IPS-15b (cell line): ENCODE results near the gene C22orf39.

Experiments used
- H3K27me3 ChIP-seq: one replicate; pipeline ENCODE4 v1.6.1; 2013; ENCODE audit warnings: low read length; ENCODE audit not compliant: control insufficient read depth, insufficient read depth
- H3K36me3 ChIP-seq: one replicate; pipeline ENCODE4 v1.6.1; 2013; ENCODE audit warnings: low read length; ENCODE audit not compliant: control insufficient read depth, insufficient read depth
- H3K4me1 ChIP-seq: one replicate; pipeline ENCODE4 v1.6.1; 2013; ENCODE audit warnings: mild to moderate bottlenecking, low read length; ENCODE audit not compliant: control insufficient read depth, insufficient read depth
- H3K4me3 ChIP-seq: one replicate; pipeline ENCODE4 v1.5.1; 2013; ENCODE audit warnings: low read depth, low read length
- H3K9ac ChIP-seq: one replicate; pipeline ENCODE4 v1.6.1; 2013; ENCODE audit warnings: low read depth, mild to moderate bottlenecking, low read length
- H3K9me3 ChIP-seq: one replicate; pipeline ENCODE4 v1.6.1; 2013; ENCODE audit warnings: mild to moderate bottlenecking, low read length; ENCODE audit not compliant: control insufficient read depth, insufficient read depth

The C22orf39 gene

GRCh38 chr22:19483481-19484244 lies 36.2 kb upstream of the C22orf39 start:
- H3K36me3 ChIP-seq = peaks cover 22% of the 10 kb centered on the region
- H3K4me3 ChIP-seq = no peak overlapping the region

GRCh38 chr22:19482297-19482696 lies 34.8 kb upstream of the C22orf39 start:
- H3K27me3 ChIP-seq = no peaks in the 10 kb centered on the region

More at GRCh38 chr22:19483481-19484244, 36.2 kb upstream of the C22orf39 start:
- no peaks in the 10 kb centered on the region for H3K4me1 ChIP-seq
- no peaks in the 10 kb centered on the region for H3K27me3 ChIP-seq
- no peaks in the 10 kb centered on the region for H3K9me3 ChIP-seq
- H3K9ac ChIP-seq = no peak overlapping the region

GRCh38 chr22:19480789-19481188 lies 33.3 kb upstream of the C22orf39 start:
- peaks cover 22% of the 10 kb centered on the region for H3K36me3 ChIP-seq
- peak overlapping the region; percentile 84 for H3K4me3 ChIP-seq
- H3K4me1 ChIP-seq = no peaks in the 10 kb centered on the region
- H3K9me3 ChIP-seq = no peaks in the 10 kb centered on the region
- no peaks in the 10 kb centered on the region for H3K27me3 ChIP-seq
- H3K9ac ChIP-seq = no peak overlapping the region

More at GRCh38 chr22:19482297-19482696, 34.8 kb upstream of the C22orf39 start:
- Histone ChIP-seq H3K9ac (no peak overlapping the region), H3K4me3 (no peak overlapping the region), H3K4me1 (no peaks in the 10 kb centered on the region), H3K36me3 (peaks cover 22% of the 10 kb centered on the region), H3K9me3 (no peaks in the 10 kb centered on the region)

- peaks cover 19% of the 10 kb centered on the region for H3K36me3 ChIP-seq
Measured at GRCh38 chr22:19480173-19480568, 32.7 kb upstream of the C22orf39 start.

GRCh38 chr22:19479355-19480172 lies 32.1 kb upstream of the C22orf39 start, which contains the start of gene CDC45:
TSS of gene CDC45 (plus strand) at chr22:19479920. CDS start at chr22:19479969, 49 bp downstream.
- Histone ChIP-seq H3K9me3 (no peaks in the 10 kb centered on the region), H3K36me3 (peaks cover 17% of the 10 kb centered on the region)

More at GRCh38 chr22:19480173-19480568, 32.7 kb upstream of the C22orf39 start:
- H3K9ac ChIP-seq = peak overlapping the region; percentile 62
- no peaks in the 10 kb centered on the region for H3K4me1 ChIP-seq
- no peaks in the 10 kb centered on the region for H3K27me3 ChIP-seq
- no peaks in the 10 kb centered on the region for H3K9me3 ChIP-seq
- peak overlapping the region; percentile 84 for H3K4me3 ChIP-seq

GRCh38 chr22:19478901-19479354 lies 31.4 kb upstream of the C22orf39 start, which contains the start of gene UFD1:
TSS of gene UFD1 (minus strand) at chr22:19479193. CDS start at chr22:19479085, 108 bp downstream.
- no peaks in the 10 kb centered on the region for H3K4me1 ChIP-seq
- no peaks in the 10 kb centered on the region for H3K27me3 ChIP-seq
- peaks cover 12% of the 10 kb centered on the region for H3K36me3 ChIP-seq
- peak within 1 kb of the TSS; percentile 95 for H3K4me3 ChIP-seq
- peak within 1 kb of the TSS; percentile 95 for H3K9ac ChIP-seq
- no peaks in the 10 kb centered on the region for H3K9me3 ChIP-seq

More at GRCh38 chr22:19479355-19480172, 32.1 kb upstream of the C22orf39 start, which contains the start of gene CDC45:
- peak within 1 kb of the TSS; percentile 95 for H3K4me3 ChIP-seq
- H3K27me3 ChIP-seq = no peaks in the 10 kb centered on the region
- no peaks in the 10 kb centered on the region for H3K4me1 ChIP-seq
- H3K9ac ChIP-seq = peak within 1 kb of the TSS; percentile 95

- no peaks in the 10 kb centered on the region for H3K27me3 ChIP-seq
- no peaks in the 10 kb centered on the region for H3K4me1 ChIP-seq
- H3K9ac ChIP-seq = peak overlapping the region; percentile 93
- peak overlapping the region; percentile 95 for H3K4me3 ChIP-seq
- no peaks in the 10 kb centered on the region for H3K9me3 ChIP-seq
- peaks cover 12% of the 10 kb centered on the region for H3K36me3 ChIP-seq
Measured at GRCh38 chr22:19478045-19478900, 30.8 kb upstream of the C22orf39 start.

GRCh38 chr22:19477321-19478044 lies 30.0 kb upstream of the C22orf39 start:
- Histone ChIP-seq H3K4me3 (peak overlapping the region; percentile 95), H3K4me1 (no peaks in the 10 kb centered on the region), H3K9ac (no peak overlapping the region), H3K27me3 (no peaks in the 10 kb centered on the region), H3K9me3 (no peaks in the 10 kb centered on the region), H3K36me3 (peaks cover 19% of the 10 kb centered on the region)

GRCh38 chr22:19476023-19476422 lies 28.5 kb upstream of the C22orf39 start:
- no peaks in the 10 kb centered on the region for H3K27me3 ChIP-seq
- H3K4me1 ChIP-seq = no peaks in the 10 kb centered on the region
- no peak overlapping the region for H3K9ac ChIP-seq
- no peaks in the 10 kb centered on the region for H3K9me3 ChIP-seq
- peaks cover 24% of the 10 kb centered on the region for H3K36me3 ChIP-seq
- H3K4me3 ChIP-seq = no peak overlapping the region

GRCh38 chr22:19473578-19473977 lies 26.1 kb upstream of the C22orf39 start:
- Histone ChIP-seq H3K9me3 (no peaks in the 10 kb centered on the region), H3K9ac (no peak overlapping the region), H3K4me1 (no peaks in the 10 kb centered on the region), H3K36me3 (peaks cover 47% of the 10 kb centered on the region), H3K4me3 (no peak overlapping the region), H3K27me3 (no peaks in the 10 kb centered on the region)
